Kasumi-1 (cell line): Measurements from ENCODE around the gene NCOA5.
A peak's percentile ranks its signal among the peaks of the same experiment; 100 is the strongest.
"Not testable (repeated sequence)": the region's sequence is repeated elsewhere in the genome, so short reads cannot be mapped to it uniquely, and the experiment has no call there.

Source experiments
- DNase-seq, 2 experiments: peaks; one replicate each; lab custom pipeline; 2025; lab: John Stamatoyannopoulos, UW

NCOA5 gene

GRCh38 chr20:46091622-46092535 lies 2.1 kb upstream of the NCOA5 start:
- not testable (repeated sequence) for DNase-seq

GRCh38 chr20:46089167-46089416 lies 670 bp downstream of the NCOA5 start:
- peak in 1 of 2 experiments; percentile 44 for DNase-seq

- DNase-seq = peak in 1 of 2 experiments; percentile 19
Measured at GRCh38 chr20:46088409-46089166, 1.2 kb downstream of the NCOA5 start.

GRCh38 chr20:46087161-46087560 lies 2.6 kb downstream of the NCOA5 start:
- DNase-seq = peak; percentile 25 to 47

GRCh38 chr20:46085179-46085851 lies 4.4 kb downstream of the NCOA5 start:
- no peak for DNase-seq

- no peak for DNase-seq
Measured at GRCh38 chr20:46084805-46085178, 5.0 kb downstream of the NCOA5 start.

GRCh38 chr20:46083531-46084061 lies 6.2 kb downstream of the NCOA5 start:
- DNase-seq = no peak

GRCh38 chr20:46083101-46083500 lies 6.7 kb downstream of the NCOA5 start:
- no peak for DNase-seq

GRCh38 chr20:46081074-46081473 lies 8.7 kb downstream of the NCOA5 start:
- no peak for DNase-seq

- DNase-seq = no peak
Measured at GRCh38 chr20:46078954-46079353, 10.8 kb downstream of the NCOA5 start.

GRCh38 chr20:46077642-46078305 lies 12.0 kb downstream of the NCOA5 start:
- DNase-seq = no peak

- DNase-seq = no peak
Measured at GRCh38 chr20:46076806-46077205, 13.0 kb downstream of the NCOA5 start.

- no peak for DNase-seq
Measured at GRCh38 chr20:46074006-46074405, 15.8 kb downstream of the NCOA5 start.

- no peak for DNase-seq
Measured at GRCh38 chr20:46073443-46073842, 16.3 kb downstream of the NCOA5 start.

GRCh38 chr20:46073024-46073423 lies 16.7 kb downstream of the NCOA5 start:
- no peak for DNase-seq

GRCh38 chr20:46071573-46071972 lies 18.2 kb downstream of the NCOA5 start:
- DNase-seq = no peak

- DNase-seq = no peak
Measured at GRCh38 chr20:46070215-46070900, 19.4 kb downstream of the NCOA5 start.

- DNase-seq = no peak
Measured at GRCh38 chr20:46065691-46066090, 24.1 kb downstream of the NCOA5 start.

- DNase-seq = no peak
Measured at GRCh38 chr20:46065006-46065405, 24.8 kb downstream of the NCOA5 start.

- no peak for DNase-seq
Measured at GRCh38 chr20:46063652-46064054, 26.1 kb downstream of the NCOA5 start.

GRCh38 chr20:46063151-46063550 lies 26.6 kb downstream of the NCOA5 start:
- DNase-seq = no peak
